ENCODE measurements around the gene CNOT6.
"Not testable (repeated sequence)": the region's sequence is repeated elsewhere in the genome, so short reads cannot be mapped to it uniquely, and the experiment has no call there.

CNOT6 gene

DNA sequence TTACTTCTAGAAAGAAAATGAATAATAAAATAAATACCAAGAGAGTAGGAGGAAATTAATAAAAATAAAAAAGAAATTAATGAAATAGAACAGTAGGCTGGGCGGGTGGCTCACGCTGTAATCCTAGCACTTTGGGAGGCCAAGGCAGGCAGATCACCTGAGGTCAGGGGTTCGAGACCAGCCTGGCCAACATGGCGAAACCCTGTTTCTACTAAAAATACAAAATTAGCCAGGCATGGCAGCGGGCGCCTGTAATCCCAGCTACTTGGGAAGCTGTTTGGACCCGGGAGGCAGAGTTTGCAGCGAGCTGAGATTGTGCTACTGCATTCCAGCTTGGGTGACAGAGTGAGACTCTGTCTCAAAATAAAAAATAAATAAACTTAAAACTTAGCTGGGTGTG is 20.8 kb upstream of the CNOT6 start:
- H3K4me1 ChIP-seq (ENCODE audit: insufficient read depth, low read length); H3K4me3 ChIP-seq (ENCODE audit: low read depth in 1 of 2, low read length in 2 of 2); H3K9me3 ChIP-seq (ENCODE audit: low read length); H3K36me3 ChIP-seq (ENCODE audit: insufficient read depth, low read length); H3K9ac ChIP-seq (ENCODE audit: low read length); H3K27ac ChIP-seq (ENCODE audit: low read depth, low read length); H3K27me3 ChIP-seq (ENCODE audit: control insufficient read depth in 1 of 2, insufficient read depth in 2 of 2, low read length in 2 of 2): not testable (repeated sequence)

DNA sequence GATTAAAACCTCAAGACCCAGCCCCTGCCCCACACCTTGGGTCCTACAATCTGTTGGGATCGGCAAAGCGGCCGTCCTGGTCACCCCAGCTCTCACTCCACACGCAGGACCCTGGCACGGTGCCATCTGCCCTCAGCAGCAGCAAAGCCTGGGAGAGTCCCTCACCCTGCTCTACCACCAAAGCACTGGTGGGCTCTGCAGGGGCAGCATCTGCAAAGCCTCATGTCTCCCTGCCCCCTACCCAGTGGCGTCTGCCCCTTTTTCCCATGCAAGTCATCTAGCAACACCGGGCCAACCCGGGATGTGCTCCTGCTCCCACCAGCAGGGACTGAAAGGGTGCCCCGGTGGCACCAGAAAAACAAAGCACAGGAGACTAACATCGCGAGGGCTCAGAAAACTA is 19.6 kb upstream of the CNOT6 start:
- no peaks in the 10 kb centered on the region for H3K36me3 ChIP-seq (ENCODE audit: insufficient read depth, low read length)
- no peak overlapping the region for H3K9ac ChIP-seq (ENCODE audit: low read length)
- no peak overlapping the region for H3K27ac ChIP-seq (ENCODE audit: low read depth, low read length)
- peaks cover 0 to 5% of the 10 kb centered on the region in 2 donors for H3K27me3 ChIP-seq (ENCODE audit: control insufficient read depth in 1 of 2, insufficient read depth in 2 of 2, low read length in 2 of 2)
- no peaks in the 10 kb centered on the region for H3K4me1 ChIP-seq (ENCODE audit: insufficient read depth, low read length)
- H3K4me3 ChIP-seq (ENCODE audit: low read depth in 1 of 2, low read length in 2 of 2), result no peak overlapping the region
- no peaks in the 10 kb centered on the region for H3K9me3 ChIP-seq (ENCODE audit: low read length)

DNA sequence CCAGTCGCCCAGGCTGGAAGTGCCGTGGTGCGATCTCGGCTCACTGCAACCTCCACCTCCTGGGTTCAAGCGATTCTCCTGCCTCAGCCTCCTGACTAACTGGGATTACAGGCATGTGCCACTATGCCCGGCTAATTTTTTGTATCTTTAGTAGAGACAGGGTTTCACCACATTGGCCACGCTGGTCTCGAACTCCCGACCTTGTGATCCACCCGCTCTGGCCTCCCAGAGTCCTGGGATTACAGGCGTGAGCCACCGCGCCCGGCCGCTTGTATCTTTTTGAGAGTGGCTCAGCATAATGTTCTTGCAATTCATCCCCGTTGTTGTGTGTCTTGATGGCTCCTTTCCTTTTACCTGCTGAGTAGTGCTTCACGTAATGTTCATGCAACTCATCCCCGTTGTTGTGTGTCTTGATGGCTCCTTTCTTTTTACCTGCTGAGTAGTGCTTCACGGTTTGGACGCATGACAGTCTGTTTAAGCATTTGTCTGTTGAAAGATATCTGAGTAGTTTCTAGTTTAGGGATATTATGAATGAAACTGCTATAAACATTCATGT is 18.1 kb upstream of the CNOT6 start:
- not testable (repeated sequence) for H3K4me3 ChIP-seq (ENCODE audit: low read depth in 1 of 2, low read length in 2 of 2); H3K9ac ChIP-seq (ENCODE audit: low read length); H3K4me1 ChIP-seq (ENCODE audit: insufficient read depth, low read length); H3K9me3 ChIP-seq (ENCODE audit: low read length); H3K27ac ChIP-seq (ENCODE audit: low read depth, low read length); H3K27me3 ChIP-seq (ENCODE audit: control insufficient read depth in 1 of 2, insufficient read depth in 2 of 2, low read length in 2 of 2); H3K36me3 ChIP-seq (ENCODE audit: insufficient read depth, low read length)

DNA sequence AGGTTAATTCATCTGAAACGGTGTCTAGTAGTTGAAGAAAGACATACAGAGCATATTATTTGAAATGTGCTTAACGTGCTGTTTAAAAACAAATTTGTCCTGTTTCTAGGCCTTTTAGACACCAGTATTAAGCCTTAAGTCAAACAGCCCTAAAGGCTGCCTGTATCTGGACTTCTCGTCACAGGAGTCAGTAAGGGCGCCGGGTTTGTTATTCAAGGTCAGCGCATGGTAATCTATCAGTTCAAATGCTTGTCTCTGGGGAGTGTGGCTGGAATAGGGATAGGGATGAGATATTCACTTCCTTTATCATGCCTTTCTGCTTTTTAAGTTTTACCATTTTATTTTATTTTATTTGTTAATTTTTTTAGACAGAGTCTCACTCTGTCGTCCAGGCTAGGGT is 9.4 kb upstream of the CNOT6 start:
- no peak overlapping the region for H3K27ac ChIP-seq (ENCODE audit: low read depth, low read length)
- H3K4me3 ChIP-seq (ENCODE audit: low read depth in 1 of 2, low read length in 2 of 2), result no peak overlapping the region
- no peaks in the 10 kb centered on the region for H3K36me3 ChIP-seq (ENCODE audit: insufficient read depth, low read length)
- H3K27me3 ChIP-seq (ENCODE audit: control insufficient read depth in 1 of 2, insufficient read depth in 2 of 2, low read length in 2 of 2), result no peaks in the 10 kb centered on the region
- H3K9me3 ChIP-seq (ENCODE audit: low read length), result no peaks in the 10 kb centered on the region
- no peaks in the 10 kb centered on the region for H3K4me1 ChIP-seq (ENCODE audit: insufficient read depth, low read length)
- H3K9ac ChIP-seq (ENCODE audit: low read length), result no peak overlapping the region

DNA sequence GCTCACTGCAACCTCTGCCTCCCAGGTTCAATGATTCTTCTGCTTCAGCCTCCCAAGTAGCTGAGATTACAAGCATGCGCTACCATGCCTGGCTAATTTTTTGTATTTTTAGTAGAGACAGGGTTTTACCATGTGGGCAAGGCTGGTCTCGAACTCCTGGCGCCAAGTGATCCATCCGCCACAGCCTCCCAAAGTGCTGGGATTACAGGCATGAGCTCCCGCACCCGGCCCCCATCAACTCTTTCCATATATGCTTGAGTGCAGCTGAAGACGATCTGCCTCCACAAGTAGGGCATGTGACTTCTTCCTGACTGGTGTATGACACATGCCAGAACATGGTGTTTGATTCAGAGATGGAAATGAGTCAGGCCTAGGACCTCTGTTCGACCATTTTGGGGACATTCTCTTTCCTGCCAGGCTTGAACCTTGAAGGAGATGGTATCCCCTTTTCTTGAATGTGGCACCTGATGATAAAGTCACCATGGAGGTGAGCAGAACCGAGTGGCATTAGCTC is 7.5 kb upstream of the CNOT6 start:
- Histone ChIP-seq H3K36me3 (ENCODE audit: insufficient read depth, low read length) (no peaks in the 10 kb centered on the region), H3K4me3 (ENCODE audit: low read depth in 1 of 2, low read length in 2 of 2) (no peak overlapping the region), H3K4me1 (ENCODE audit: insufficient read depth, low read length) (no peaks in the 10 kb centered on the region), H3K27ac (ENCODE audit: low read depth, low read length) (no peak overlapping the region), H3K9me3 (ENCODE audit: low read length) (no peaks in the 10 kb centered on the region), H3K27me3 (ENCODE audit: control insufficient read depth in 1 of 2, insufficient read depth in 2 of 2, low read length in 2 of 2) (no peaks in the 10 kb centered on the region), H3K9ac (ENCODE audit: low read length) (no peak overlapping the region)

DNA sequence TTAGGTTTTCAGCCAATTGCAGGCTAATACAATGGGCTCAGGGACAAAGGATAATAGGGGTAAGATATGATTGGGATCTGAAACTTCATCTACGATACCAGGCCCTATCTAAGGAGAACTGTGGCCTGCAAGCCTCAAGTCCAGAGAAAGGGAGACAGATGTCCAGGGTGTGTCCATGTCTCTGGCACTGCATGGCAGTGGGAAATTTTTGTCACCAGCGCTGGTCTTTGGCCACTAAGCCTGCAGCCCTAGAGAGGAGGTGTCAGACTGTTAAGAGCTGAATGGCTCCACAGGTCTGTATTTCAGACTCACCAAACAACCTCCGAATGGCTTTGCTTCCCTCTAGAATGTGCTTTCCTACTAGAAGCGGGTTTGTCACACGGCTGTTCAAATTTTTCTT is 6.6 kb upstream of the CNOT6 start:
- Histone ChIP-seq H3K27ac (ENCODE audit: low read depth, low read length) (no peak overlapping the region), H3K9ac (ENCODE audit: low read length) (no peak overlapping the region), H3K27me3 (ENCODE audit: control insufficient read depth in 1 of 2, insufficient read depth in 2 of 2, low read length in 2 of 2) (no peaks in the 10 kb centered on the region), H3K36me3 (ENCODE audit: insufficient read depth, low read length) (no peaks in the 10 kb centered on the region), H3K4me1 (ENCODE audit: insufficient read depth, low read length) (no peaks in the 10 kb centered on the region), H3K9me3 (ENCODE audit: low read length) (no peaks in the 10 kb centered on the region), H3K4me3 (ENCODE audit: low read depth in 1 of 2, low read length in 2 of 2) (no peak overlapping the region)

DNA sequence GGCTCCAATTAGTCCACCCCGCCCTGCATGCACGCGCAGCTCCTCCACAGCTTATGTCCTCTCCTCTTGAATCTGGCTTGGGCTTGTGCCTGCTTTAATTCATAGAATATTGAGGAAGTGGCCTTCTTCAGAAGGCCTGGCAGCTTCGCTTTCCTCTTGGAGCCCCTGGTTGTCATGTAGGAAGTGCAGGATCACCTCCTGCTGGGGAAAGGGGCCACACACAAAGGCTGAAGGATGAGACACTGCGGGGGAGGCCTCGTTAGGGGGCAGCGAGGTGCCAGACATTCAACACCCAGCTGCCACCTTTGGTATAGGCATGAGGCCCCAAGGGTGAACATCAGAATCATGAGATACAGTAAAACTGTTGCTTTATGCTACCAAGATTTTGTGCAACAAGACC is 2.7 kb upstream of the CNOT6 start:
- no peak overlapping the region for H3K27ac ChIP-seq (ENCODE audit: low read depth, low read length)
- peaks cover 2% of the 10 kb centered on the region for H3K36me3 ChIP-seq (ENCODE audit: insufficient read depth, low read length)
- no peaks in the 10 kb centered on the region for H3K9me3 ChIP-seq (ENCODE audit: low read length)
- no peak overlapping the region for H3K4me3 ChIP-seq (ENCODE audit: low read depth in 1 of 2, low read length in 2 of 2)
- peaks cover 14% of the 10 kb centered on the region for H3K4me1 ChIP-seq (ENCODE audit: insufficient read depth, low read length)
- H3K9ac ChIP-seq (ENCODE audit: low read length), result no peak overlapping the region
- no peaks in the 10 kb centered on the region for H3K27me3 ChIP-seq (ENCODE audit: control insufficient read depth in 1 of 2, insufficient read depth in 2 of 2, low read length in 2 of 2)

DNA sequence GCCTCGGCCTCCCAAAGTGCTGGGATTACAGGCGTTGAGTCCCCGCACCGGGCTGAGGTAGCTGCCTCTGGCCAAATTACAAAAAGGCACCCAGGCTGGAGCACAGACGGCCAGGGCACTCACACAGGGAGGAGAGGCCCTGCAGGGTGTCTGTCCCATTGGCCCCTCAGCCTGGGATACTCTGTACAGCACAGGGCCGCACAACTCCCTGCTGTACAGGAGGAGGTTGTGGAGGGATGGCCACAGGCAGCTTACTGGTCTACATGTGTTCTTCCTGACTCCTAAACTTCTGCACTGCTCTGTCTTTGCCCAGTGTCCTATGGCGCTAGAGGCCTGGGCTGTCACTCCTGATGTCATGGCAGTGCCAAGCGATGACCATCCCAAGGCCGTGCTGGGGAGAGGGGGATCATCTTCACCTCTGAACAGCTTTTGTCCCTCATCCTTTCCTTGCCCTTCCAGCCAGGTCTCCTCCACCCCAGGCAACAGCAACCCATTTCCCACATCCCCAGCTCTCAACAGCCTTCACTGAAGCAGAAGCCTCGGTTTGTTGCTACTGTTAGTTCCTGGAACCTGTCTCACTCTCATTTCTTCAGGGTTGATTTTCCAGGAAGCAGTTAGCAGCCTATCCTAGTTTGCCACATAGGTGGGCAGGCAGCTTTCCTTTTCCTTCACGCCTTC is 1.8 kb upstream of the CNOT6 start:
- Histone ChIP-seq H3K36me3 (ENCODE audit: insufficient read depth, low read length) (peaks cover 8% of the 10 kb centered on the region), H3K4me1 (ENCODE audit: insufficient read depth, low read length) (peaks cover 18% of the 10 kb centered on the region), H3K27me3 (ENCODE audit: control insufficient read depth in 1 of 2, insufficient read depth in 2 of 2, low read length in 2 of 2) (no peaks in the 10 kb centered on the region), H3K9me3 (ENCODE audit: low read length) (no peaks in the 10 kb centered on the region), H3K27ac (ENCODE audit: low read depth, low read length) (no peak overlapping the region), H3K9ac (ENCODE audit: low read length) (no peak overlapping the region), H3K4me3 (ENCODE audit: low read depth in 1 of 2, low read length in 2 of 2) (no peak overlapping the region)

DNA sequence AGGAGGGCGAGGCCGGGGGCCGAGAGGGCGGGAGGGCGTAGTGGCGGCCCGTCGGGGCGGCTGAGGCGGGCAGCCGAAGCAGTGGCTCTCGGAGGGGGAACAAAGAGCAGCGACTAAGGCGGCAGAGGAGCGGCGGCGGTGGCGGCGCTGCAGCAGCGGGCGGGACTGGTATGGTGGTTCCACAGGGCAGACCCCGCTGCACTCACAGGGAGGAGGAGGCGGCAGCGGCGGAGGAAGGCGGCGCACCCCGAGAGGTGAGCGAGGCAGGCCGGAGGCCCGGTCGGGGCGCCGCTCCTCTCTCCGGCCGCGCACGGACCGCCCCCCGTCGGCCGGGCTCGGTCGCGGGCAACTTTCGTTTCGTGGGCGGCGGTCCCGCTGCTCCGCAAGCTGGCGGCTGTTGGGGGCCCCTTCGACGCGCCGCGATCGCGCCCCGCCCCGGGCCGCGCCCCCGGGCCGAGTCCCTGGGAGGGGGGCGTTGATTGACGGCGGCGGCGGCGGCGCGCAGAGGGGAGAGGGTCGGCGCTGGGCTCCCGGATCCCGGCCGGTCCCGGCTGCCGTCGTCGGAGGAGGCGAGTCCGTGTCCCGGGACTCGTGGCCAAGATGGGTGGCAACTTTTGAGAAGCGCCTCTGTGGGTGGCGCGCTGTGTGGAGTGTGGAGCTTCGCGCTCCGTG is 467 bp downstream of the CNOT6 start:
- Histone ChIP-seq H3K4me1 (ENCODE audit: insufficient read depth, low read length) (peaks cover 18% of the 10 kb centered on the region), H3K9ac (ENCODE audit: low read length) (peak overlapping the region; percentile 57), H3K36me3 (ENCODE audit: insufficient read depth, low read length) (peaks cover 8% of the 10 kb centered on the region), H3K9me3 (ENCODE audit: low read length) (no peaks in the 10 kb centered on the region), H3K27me3 (ENCODE audit: control insufficient read depth in 1 of 2, insufficient read depth in 2 of 2, low read length in 2 of 2) (no peaks in the 10 kb centered on the region), H3K4me3 (ENCODE audit: low read depth in 1 of 2, low read length in 2 of 2) (peak overlapping the region; percentile 87 to 92), H3K27ac (ENCODE audit: low read depth, low read length) (peak overlapping the region; percentile 78)

DNA sequence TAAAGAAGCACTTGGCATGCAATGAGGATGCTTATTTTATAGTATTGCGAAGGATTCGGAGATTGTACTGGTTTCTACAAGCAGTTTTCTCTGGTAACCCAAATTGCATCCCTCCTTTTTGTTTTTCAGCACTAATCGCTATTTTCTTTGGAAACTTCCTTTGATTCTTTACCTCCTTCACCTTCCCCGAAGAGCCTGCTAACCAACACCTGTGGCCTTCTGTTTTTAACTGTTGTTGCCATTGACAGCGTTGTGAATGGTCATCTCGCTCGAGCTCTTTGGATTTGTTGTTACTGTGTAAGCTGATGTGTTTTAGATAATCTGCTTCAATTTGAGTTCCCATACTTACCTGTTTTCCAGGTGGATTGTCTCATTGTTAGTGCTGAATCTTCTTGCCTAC is 1.1 kb downstream of the CNOT6 start:
- no peak overlapping the region for H3K27ac ChIP-seq (ENCODE audit: low read depth, low read length)
- H3K36me3 ChIP-seq (ENCODE audit: insufficient read depth, low read length), result peaks cover 8% of the 10 kb centered on the region
- peak overlapping the region; percentile 87 to 92 for H3K4me3 ChIP-seq (ENCODE audit: low read depth in 1 of 2, low read length in 2 of 2)
- peak overlapping the region; percentile 57 for H3K9ac ChIP-seq (ENCODE audit: low read length)
- H3K9me3 ChIP-seq (ENCODE audit: low read length), result no peaks in the 10 kb centered on the region
- H3K27me3 ChIP-seq (ENCODE audit: control insufficient read depth in 1 of 2, insufficient read depth in 2 of 2, low read length in 2 of 2), result no peaks in the 10 kb centered on the region
- H3K4me1 ChIP-seq (ENCODE audit: insufficient read depth, low read length), result peaks cover 18% of the 10 kb centered on the region

DNA sequence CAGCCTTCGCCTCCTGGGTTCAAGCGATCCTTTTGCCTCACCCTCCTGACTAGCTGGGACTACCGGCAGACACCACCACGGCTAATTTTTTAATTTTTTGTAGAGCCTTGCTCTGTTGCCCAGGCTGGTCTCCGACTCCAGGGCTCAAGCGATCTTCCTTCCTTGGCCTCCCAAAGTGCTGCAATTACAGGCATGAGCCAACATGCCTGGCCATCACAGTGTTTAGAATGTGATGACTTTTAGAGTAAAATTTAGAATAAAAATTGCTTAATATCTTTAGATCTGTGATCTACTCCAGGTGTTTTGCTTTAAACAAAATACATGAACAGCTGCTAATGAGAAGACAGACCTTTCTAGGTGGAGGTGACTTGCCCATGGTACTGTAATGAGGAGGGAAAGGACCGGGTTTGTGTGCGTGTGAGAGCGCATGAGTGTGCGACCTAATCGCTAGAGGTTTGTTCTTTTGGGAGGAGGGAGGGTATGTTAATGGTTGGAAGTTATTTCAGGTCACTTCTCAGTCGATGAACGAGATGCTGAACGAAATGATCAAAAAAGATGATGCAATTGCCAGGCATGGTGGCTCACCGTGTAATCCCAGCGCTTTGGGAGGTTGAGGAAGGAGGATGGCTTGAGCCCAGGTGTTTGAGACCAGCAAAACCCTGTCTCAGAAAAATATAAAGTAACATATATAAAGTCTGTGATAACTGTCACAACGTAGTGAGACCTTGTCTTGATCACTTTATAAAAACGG is 2.0 kb downstream of the CNOT6 start:
- H3K4me3 ChIP-seq (ENCODE audit: low read depth in 1 of 2, low read length in 2 of 2), result no peak overlapping the region
- H3K9ac ChIP-seq (ENCODE audit: low read length), result no peak overlapping the region
- H3K27me3 ChIP-seq (ENCODE audit: control insufficient read depth in 1 of 2, insufficient read depth in 2 of 2, low read length in 2 of 2), result no peaks in the 10 kb centered on the region
- H3K27ac ChIP-seq (ENCODE audit: low read depth, low read length), result no peak overlapping the region
- peaks cover 18% of the 10 kb centered on the region for H3K4me1 ChIP-seq (ENCODE audit: insufficient read depth, low read length)
- H3K9me3 ChIP-seq (ENCODE audit: low read length), result no peaks in the 10 kb centered on the region
- peaks cover 8% of the 10 kb centered on the region for H3K36me3 ChIP-seq (ENCODE audit: insufficient read depth, low read length)
